NB4 (cell line): ENCODE data around the gene KDM4B.

ENCODE experiments used
- CTCF ChIP-seq: IDR thresholded peaks from one replicate; pipeline ENCODE4 v1.5.1; 2012; ENCODE audit warnings: low read depth, low read length
- MAX ChIP-seq: IDR thresholded peaks from 2 replicates; pipeline ENCODE4 v1.6.1; 2011; ENCODE audit warnings: low read depth, low read length
- POLR2A ChIP-seq: IDR thresholded peaks from 2 replicates; pipeline ENCODE4 v1.6.1; 2011; ENCODE audit warnings: mild to moderate bottlenecking; ENCODE audit not compliant: insufficient read length; ENCODE audit errors: extremely low read depth

DNA sequence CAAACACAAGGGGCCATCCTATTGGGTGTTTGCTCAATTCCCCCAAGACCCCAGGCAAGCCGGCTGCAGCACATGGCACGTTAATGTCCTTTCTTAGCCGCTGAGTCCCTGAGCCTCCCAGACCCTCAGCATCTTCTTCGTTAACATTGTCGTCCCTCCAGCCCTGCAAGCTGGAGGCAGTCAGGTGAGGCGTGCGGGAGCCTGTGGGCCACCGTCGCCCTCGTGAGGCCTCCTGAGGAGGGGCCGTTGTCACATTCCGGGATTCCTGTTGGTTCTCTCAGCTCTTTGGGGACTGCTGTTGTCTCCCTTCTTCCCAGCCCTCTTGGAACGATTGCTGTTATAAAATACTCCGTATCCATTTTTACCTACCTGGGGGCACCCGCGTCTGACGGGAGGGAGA lies 140.6 kb downstream of the KDM4B start:
- no peak for TF ChIP-seq CTCF
- no peak for TF ChIP-seq POLR2A
- no peak for TF ChIP-seq MAX
